Measurements from ENCODE around the gene CABLES1. TPM values are rescaled to one million over a fixed set of nuclear protein-coding genes. Genes with fewer than 3 reads are reported as not detected.
A peak's percentile ranks its signal among the peaks of the same experiment; 100 is the strongest.

Gene CABLES1
- total RNA-seq, 4 donors from 2014 or later: 8.5 to 12.6 (median 9.2) TPM

- H3K27ac ChIP-seq: peak overlapping the region; percentile 41 to 46
- H3K9me3 ChIP-seq: no peaks in the 10 kb centered on the region
- intact Hi-C loops (cut with DNase I; ENCODE audit: low total_unique reads): loop anchor here (10.0 kb wide), 2 partner anchors 96 to 236 kb away; no protein-coding TSS in a partner anchor
- TF ChIP-seq CTCF (IDR thresholded peaks at IDR 0.05): no peak
- no peak for TF ChIP-seq POLR2A (IDR thresholded peaks at IDR 0.05)
- H3K27me3 ChIP-seq: no peaks in the 10 kb centered on the region
- peak; percentile 64 to 80 for DNase-seq
- H3K4me1 ChIP-seq: peaks cover 10 to 11% of the 10 kb centered on the region in 2 donors
- no peak overlapping the region for H3K4me3 ChIP-seq
- H3K36me3 ChIP-seq: no peaks in the 10 kb centered on the region
These were observed 3.2 kb downstream of the CABLES1 start for GRCh38 chr18:23138471-23138870.

- TF ChIP-seq POLR2A (IDR thresholded peaks at IDR 0.05): no peak
- TF ChIP-seq CTCF (IDR thresholded peaks at IDR 0.05): no peak
- intact Hi-C loops (cut with DNase I; ENCODE audit: low total_unique reads): no loop called here
- Histone ChIP-seq H3K9me3 (no peaks in the 10 kb centered on the region), H3K36me3 (no peaks in the 10 kb centered on the region), H3K4me1 (peaks cover 6 to 16% of the 10 kb centered on the region in 2 donors), H3K27me3 (no peaks in the 10 kb centered on the region), H3K27ac (peak overlapping the region; percentile 31 to 56), H3K4me3 (no peak overlapping the region)
- peak; percentile 40 to 42 for DNase-seq
These were observed 6.1 kb downstream of the CABLES1 start for GRCh38 chr18:23141104-23141999.

- Histone ChIP-seq H3K27me3 (no peaks in the 10 kb centered on the region), H3K36me3 (no peaks in the 10 kb centered on the region), H3K4me1 (peaks cover 6 to 16% of the 10 kb centered on the region in 2 donors), H3K9me3 (no peaks in the 10 kb centered on the region), H3K4me3 (no peak overlapping the region), H3K27ac (peak overlapping the region; percentile 58 to 67)
- intact Hi-C loops (cut with DNase I; ENCODE audit: low total_unique reads): no loop called here
- TF ChIP-seq POLR2A (IDR thresholded peaks at IDR 0.05): no peak
- TF ChIP-seq CTCF (IDR thresholded peaks at IDR 0.05): no peak
- no peak for DNase-seq
These were observed 7.1 kb downstream of the CABLES1 start for GRCh38 chr18:23142251-23142929.

GRCh38 chr18:23143016-23143814, 7.9 kb downstream of the CABLES1 start:
- intact Hi-C loops (cut with DNase I; ENCODE audit: low total_unique reads): no loop called here
- peaks cover 6 to 16% of the 10 kb centered on the region in 2 donors for H3K4me1 ChIP-seq
- no peaks in the 10 kb centered on the region for H3K36me3 ChIP-seq
- H3K9me3 ChIP-seq: no peaks in the 10 kb centered on the region
- peak in 1 of 2 donors; percentile 56 for DNase-seq
- TF ChIP-seq CTCF (IDR thresholded peaks at IDR 0.05): no peak
- no peak for TF ChIP-seq POLR2A (IDR thresholded peaks at IDR 0.05)
- H3K27ac ChIP-seq: peak overlapping the region; percentile 58 to 67
- no peaks in the 10 kb centered on the region for H3K27me3 ChIP-seq
- H3K4me3 ChIP-seq: no peak overlapping the region

All from uterus (tissue), 4 donors.